Thyroid gland (tissue), 4 donors: Measurements from ENCODE around the gene PFDN1.

ENCODE experiments used
- POLR2A ChIP-seq, 2 donors: fragments of 450-650 bp; IDR thresholded peaks; one replicate each; pipeline ENCODE4 v1.6.1; 2017; ENCODE audit warnings: antibody characterized with exemption in 2 of 2, mild to moderate bottlenecking in 2 of 2, moderate library complexity in 1 of 2
- TF ChIP-seq, protein P1 (sequence below), 6 experiments: fragments of 200-600 bp in 3 of 6; fragments of 450-650 bp in 3 of 6; sonication (generic) in 3 of 6; IDR thresholded peaks; one replicate each; pipeline ENCODE4 v1.5.1; 2016 to 2019; ENCODE audit warnings: antibody characterized with exemption in 6 of 6, mild to moderate bottlenecking in 2 of 6, inconsistent platforms in 1 of 6, moderate library complexity in 1 of 6

DNA sequence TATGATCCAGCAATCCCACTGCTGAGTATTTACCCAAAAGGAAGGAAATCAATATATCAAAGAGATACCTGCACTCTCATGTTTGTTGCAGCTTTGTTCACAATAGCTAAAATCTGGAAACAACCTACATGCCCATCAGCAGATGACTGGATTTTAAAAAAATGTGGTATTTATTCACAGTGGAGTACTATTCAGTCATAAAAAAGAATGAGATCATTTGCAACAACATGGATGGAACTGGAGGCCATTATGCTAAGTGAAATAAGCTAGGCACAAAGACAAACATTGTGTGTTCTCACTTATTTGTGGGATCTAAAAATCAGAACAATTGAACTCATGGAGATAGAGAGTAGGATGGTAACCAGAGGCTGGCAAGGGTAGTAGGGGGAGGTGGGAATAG lies 94.8 kb downstream of the PFDN1 start:
- TF ChIP-seq, protein P1, sequence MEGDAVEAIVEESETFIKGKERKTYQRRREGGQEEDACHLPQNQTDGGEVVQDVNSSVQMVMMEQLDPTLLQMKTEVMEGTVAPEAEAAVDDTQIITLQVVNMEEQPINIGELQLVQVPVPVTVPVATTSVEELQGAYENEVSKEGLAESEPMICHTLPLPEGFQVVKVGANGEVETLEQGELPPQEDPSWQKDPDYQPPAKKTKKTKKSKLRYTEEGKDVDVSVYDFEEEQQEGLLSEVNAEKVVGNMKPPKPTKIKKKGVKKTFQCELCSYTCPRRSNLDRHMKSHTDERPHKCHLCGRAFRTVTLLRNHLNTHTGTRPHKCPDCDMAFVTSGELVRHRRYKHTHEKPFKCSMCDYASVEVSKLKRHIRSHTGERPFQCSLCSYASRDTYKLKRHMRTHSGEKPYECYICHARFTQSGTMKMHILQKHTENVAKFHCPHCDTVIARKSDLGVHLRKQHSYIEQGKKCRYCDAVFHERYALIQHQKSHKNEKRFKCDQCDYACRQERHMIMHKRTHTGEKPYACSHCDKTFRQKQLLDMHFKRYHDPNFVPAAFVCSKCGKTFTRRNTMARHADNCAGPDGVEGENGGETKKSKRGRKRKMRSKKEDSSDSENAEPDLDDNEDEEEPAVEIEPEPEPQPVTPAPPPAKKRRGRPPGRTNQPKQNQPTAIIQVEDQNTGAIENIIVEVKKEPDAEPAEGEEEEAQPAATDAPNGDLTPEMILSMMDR (IDR thresholded peaks at IDR 0.05) = no peak
- no peak for TF ChIP-seq POLR2A (IDR thresholded peaks at IDR 0.05)
